ENCODE results near the gene MYO16.

Gene MYO16

DNA sequence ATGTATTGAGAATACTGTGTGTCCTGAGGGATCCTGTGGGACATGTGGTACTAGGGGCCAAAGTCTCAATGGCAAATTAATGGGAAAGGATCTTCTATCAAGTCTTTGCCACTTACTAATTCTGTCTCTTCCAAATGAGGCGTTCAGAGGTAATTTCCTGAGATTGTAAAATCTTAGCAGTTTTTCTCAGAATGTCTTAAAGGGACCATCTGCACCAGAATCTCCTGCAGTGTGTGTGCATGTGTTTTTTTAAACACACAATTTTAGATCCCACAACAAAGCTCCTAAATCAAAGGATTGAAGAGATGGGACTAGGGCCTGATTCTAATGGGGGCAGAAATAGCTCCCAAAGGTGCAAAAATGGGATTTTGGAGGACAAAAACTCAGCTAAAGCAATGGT is 78.2 kb downstream of the MYO16 start:
- Histone ChIP-seq H3K36me3 (ENCODE audit: low read length) (no peaks in the 10 kb centered on the region), H3K27me3 (ENCODE audit: low read length) (no peaks in the 10 kb centered on the region), H3K9me3 (ENCODE audit: insufficient read depth, low read length) (no peaks in the 10 kb centered on the region), H4K20me1 (ENCODE audit: low read depth, low read length) (no peaks in the 10 kb centered on the region), H3K9me2 (replicated peaks; ENCODE audit: insufficient read depth, low read length) (no peaks in the 10 kb centered on the region), H3K4me2 (ENCODE audit: low read depth, low read length, poor library complexity, severe bottlenecking) (no peak overlapping the region), H3K79me2 (ENCODE audit: insufficient read depth, low read length) (no peaks in the 10 kb centered on the region), H3K4me3 (ENCODE audit: insufficient read depth, low read length, poor library complexity, severe bottlenecking) (no peak overlapping the region), H3K27ac (ENCODE audit: low read depth, low read length) (no peak overlapping the region), H3K9ac (ENCODE audit: low read length) (no peak overlapping the region), H2AFZ (ENCODE audit: low read depth, low read length, severe bottlenecking) (no peak overlapping the region), H3F3A (ENCODE audit: insufficient read depth) (no peaks in the 10 kb centered on the region)
- TF ChIP-seq EZH2phosphoT487 (conservative IDR thresholded peaks at IDR 0.05; ENCODE audit: low read length) (no peak), CTCF (IDR thresholded peaks at IDR 0.05; ENCODE audit: insufficient read depth, low read length, poor library complexity, severe bottlenecking) (no peak)

DNA sequence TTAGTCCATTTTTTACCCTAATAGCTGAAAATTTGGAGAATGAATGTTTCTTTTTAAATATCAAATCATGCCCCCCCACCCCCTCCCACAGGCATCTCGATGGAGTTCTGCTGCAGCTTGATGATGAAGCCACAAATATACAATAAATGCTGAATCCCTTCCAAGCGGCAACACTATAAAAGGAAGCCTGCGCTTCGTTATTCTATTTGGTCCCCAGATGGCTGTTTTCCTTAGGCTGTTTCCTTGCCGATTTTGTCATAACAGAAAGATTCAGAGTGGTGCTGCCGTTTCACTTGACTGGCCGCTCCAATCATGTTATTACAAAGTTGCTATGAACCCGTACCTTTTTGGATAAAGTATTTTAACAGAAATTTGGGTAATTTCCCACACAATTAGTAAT is 79.5 kb downstream of the MYO16 start:
- no peaks in the 10 kb centered on the region for H3F3A ChIP-seq (ENCODE audit: insufficient read depth)
- H3K27me3 ChIP-seq (ENCODE audit: low read length) = no peaks in the 10 kb centered on the region
- H3K36me3 ChIP-seq (ENCODE audit: low read length) = no peaks in the 10 kb centered on the region
- TF ChIP-seq EZH2phosphoT487 (conservative IDR thresholded peaks at IDR 0.05; ENCODE audit: low read length) (no peak), CTCF (IDR thresholded peaks at IDR 0.05; ENCODE audit: insufficient read depth, low read length, poor library complexity, severe bottlenecking) (no peak)
- no peak overlapping the region for H2AFZ ChIP-seq (ENCODE audit: low read depth, low read length, severe bottlenecking)
- no peaks in the 10 kb centered on the region for H4K20me1 ChIP-seq (ENCODE audit: low read depth, low read length)
- H3K4me3 ChIP-seq (ENCODE audit: insufficient read depth, low read length, poor library complexity, severe bottlenecking) = no peak overlapping the region
- H3K9me2 ChIP-seq (replicated peaks; ENCODE audit: insufficient read depth, low read length) = no peaks in the 10 kb centered on the region
- H3K79me2 ChIP-seq (ENCODE audit: insufficient read depth, low read length) = no peaks in the 10 kb centered on the region
- no peak overlapping the region for H3K27ac ChIP-seq (ENCODE audit: low read depth, low read length)
- H3K9me3 ChIP-seq (ENCODE audit: insufficient read depth, low read length) = no peaks in the 10 kb centered on the region
- no peak overlapping the region for H3K4me2 ChIP-seq (ENCODE audit: low read depth, low read length, poor library complexity, severe bottlenecking)
- H3K9ac ChIP-seq (ENCODE audit: low read length) = no peak overlapping the region

DNA sequence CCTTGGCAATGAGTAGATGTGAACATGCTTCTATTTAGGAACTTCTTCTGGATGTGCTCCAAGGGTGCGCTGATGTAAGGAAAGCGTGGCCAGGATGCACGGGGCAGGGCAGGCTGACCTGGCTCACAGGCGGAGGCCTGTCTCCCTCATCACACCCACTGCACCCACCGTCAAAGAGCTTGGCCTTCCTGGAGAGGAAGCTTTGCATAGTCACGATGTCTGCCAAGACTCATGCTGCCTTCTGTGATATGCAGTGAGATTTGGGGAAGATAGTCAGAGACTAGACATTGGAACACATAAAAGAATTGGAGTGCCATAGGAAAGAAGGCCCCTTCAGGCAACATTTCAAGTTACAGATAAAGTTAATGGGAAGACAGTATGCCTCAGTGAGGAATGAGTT is 82.0 kb downstream of the MYO16 start:
- no peaks in the 10 kb centered on the region for H4K20me1 ChIP-seq (ENCODE audit: low read depth, low read length)
- no peak overlapping the region for H2AFZ ChIP-seq (ENCODE audit: low read depth, low read length, severe bottlenecking)

More for the DNA sequence above, 82.0 kb downstream of the MYO16 start:
- H3K36me3 ChIP-seq (ENCODE audit: low read length) = no peaks in the 10 kb centered on the region
- no peak overlapping the region for H3K4me3 ChIP-seq (ENCODE audit: insufficient read depth, low read length, poor library complexity, severe bottlenecking)
- H3K9me3 ChIP-seq (ENCODE audit: insufficient read depth, low read length) = no peaks in the 10 kb centered on the region
- TF ChIP-seq CTCF (IDR thresholded peaks at IDR 0.05; ENCODE audit: insufficient read depth, low read length, poor library complexity, severe bottlenecking) = no peak
- no peak for TF ChIP-seq EZH2phosphoT487 (conservative IDR thresholded peaks at IDR 0.05; ENCODE audit: low read length)
- H3F3A ChIP-seq (ENCODE audit: insufficient read depth) = no peaks in the 10 kb centered on the region
- H3K27me3 ChIP-seq (ENCODE audit: low read length) = no peaks in the 10 kb centered on the region
- no peak overlapping the region for H3K4me2 ChIP-seq (ENCODE audit: low read depth, low read length, poor library complexity, severe bottlenecking)
- no peaks in the 10 kb centered on the region for H3K9me2 ChIP-seq (replicated peaks; ENCODE audit: insufficient read depth, low read length)
- H3K27ac ChIP-seq (ENCODE audit: low read depth, low read length) = no peak overlapping the region
- no peaks in the 10 kb centered on the region for H3K79me2 ChIP-seq (ENCODE audit: insufficient read depth, low read length)
- no peak overlapping the region for H3K9ac ChIP-seq (ENCODE audit: low read length)
